WI38 (cell line): ENCODE results near the gene SMYD3.

Experiments used
- H3K4me3 ChIP-seq: 2 replicates; pipeline ENCODE4 v1.5.1; 2011; ENCODE audit warnings: low read depth, mild to moderate bottlenecking, control low read depth, low read length
- CTCF ChIP-seq: IDR thresholded peaks from 2 replicates; pipeline ENCODE4 v1.5.1; 2012; ENCODE audit warnings: low read depth, mild to moderate bottlenecking, control low read depth, low read length

SMYD3 gene

GRCh38 chr1:246218686-246219085, 288.4 kb downstream of the SMYD3 start:
- H3K4me3 ChIP-seq, result no peak overlapping the region
- no peak for TF ChIP-seq CTCF

GRCh38 chr1:246216906-246217305, 290.2 kb downstream of the SMYD3 start:
- no peak for TF ChIP-seq CTCF
- H3K4me3 ChIP-seq, result no peak overlapping the region

- no peak for TF ChIP-seq CTCF
- no peak overlapping the region; the same call in 1 of the 2 replicates for H3K4me3 ChIP-seq
Observed at GRCh38 chr1:246215510-246215903, 291.6 kb downstream of the SMYD3 start.

- H3K4me3 ChIP-seq, result peak overlapping the region; percentile 21
- no peak for TF ChIP-seq CTCF
Observed at GRCh38 chr1:246214708-246215509, 292.2 kb downstream of the SMYD3 start.

GRCh38 chr1:246213947-246214346, 293.1 kb downstream of the SMYD3 start:
- no peak overlapping the region for H3K4me3 ChIP-seq
- TF ChIP-seq CTCF, result no peak

- no peak overlapping the region for H3K4me3 ChIP-seq
- TF ChIP-seq CTCF, result no peak
Observed at GRCh38 chr1:246213502-246213901, 293.6 kb downstream of the SMYD3 start.

GRCh38 chr1:246213036-246213435, 294.0 kb downstream of the SMYD3 start:
- no peak overlapping the region for H3K4me3 ChIP-seq
- no peak for TF ChIP-seq CTCF
